Right lobe of liver (tissue), 4 donors: Measurements from ENCODE around the gene RAP1GAP.

Experiments
- POLR2A ChIP-seq: fragments of 450-650 bp; IDR thresholded peaks from one replicate; pipeline ENCODE4 v1.6.1; 2017; ENCODE audit warnings: antibody characterized with exemption, mild to moderate bottlenecking
- TF ChIP-seq, protein P1 (sequence below), 4 donors: fragments of 200-600 bp in 3 of 4; fragments of 450-650 bp in 1 of 4; IDR thresholded peaks; one replicate each; pipeline versions ENCODE4 v1.5.1 to v1.8.0; 2016 to 2022; ENCODE audit warnings: antibody characterized with exemption in 4 of 4, mild to moderate bottlenecking in 2 of 4
- donor health status: DM: no; HTN: no; CAD: no.
- donor health status: DM: no; HTN: no; CAD: no.
- donor health status: DM: no; HTN: yes; CAD: no.

GRCh38 chr1:21568006-21568746, 101.0 kb downstream of the RAP1GAP start:
- TF ChIP-seq, protein P1, sequence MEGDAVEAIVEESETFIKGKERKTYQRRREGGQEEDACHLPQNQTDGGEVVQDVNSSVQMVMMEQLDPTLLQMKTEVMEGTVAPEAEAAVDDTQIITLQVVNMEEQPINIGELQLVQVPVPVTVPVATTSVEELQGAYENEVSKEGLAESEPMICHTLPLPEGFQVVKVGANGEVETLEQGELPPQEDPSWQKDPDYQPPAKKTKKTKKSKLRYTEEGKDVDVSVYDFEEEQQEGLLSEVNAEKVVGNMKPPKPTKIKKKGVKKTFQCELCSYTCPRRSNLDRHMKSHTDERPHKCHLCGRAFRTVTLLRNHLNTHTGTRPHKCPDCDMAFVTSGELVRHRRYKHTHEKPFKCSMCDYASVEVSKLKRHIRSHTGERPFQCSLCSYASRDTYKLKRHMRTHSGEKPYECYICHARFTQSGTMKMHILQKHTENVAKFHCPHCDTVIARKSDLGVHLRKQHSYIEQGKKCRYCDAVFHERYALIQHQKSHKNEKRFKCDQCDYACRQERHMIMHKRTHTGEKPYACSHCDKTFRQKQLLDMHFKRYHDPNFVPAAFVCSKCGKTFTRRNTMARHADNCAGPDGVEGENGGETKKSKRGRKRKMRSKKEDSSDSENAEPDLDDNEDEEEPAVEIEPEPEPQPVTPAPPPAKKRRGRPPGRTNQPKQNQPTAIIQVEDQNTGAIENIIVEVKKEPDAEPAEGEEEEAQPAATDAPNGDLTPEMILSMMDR (IDR thresholded peaks at IDR 0.05), result no peak
- TF ChIP-seq POLR2A, result no peak
